ENCODE measurements around the gene TENM3.

TENM3 gene

GRCh38 chr4:182367153-182367552 is 124.0 kb downstream of the TENM3 start:
- Histone ChIP-seq H3K27ac (ENCODE audit: poor library complexity, severe bottlenecking) (no peak overlapping the region), H3K9me3 (ENCODE audit: severe bottlenecking) (no peaks in the 10 kb centered on the region), H3K4me1 (ENCODE audit: insufficient read depth, poor library complexity, severe bottlenecking) (no peaks in the 10 kb centered on the region), H3K36me3 (ENCODE audit: low read depth) (no peaks in the 10 kb centered on the region), H3K27me3 (ENCODE audit: insufficient read depth, poor library complexity, severe bottlenecking) (no peaks in the 10 kb centered on the region), H3K4me3 (ENCODE audit: severe bottlenecking) (no peak overlapping the region)
- no peak for DNase-seq (ENCODE audit: low spot score)
- no peak for TF ChIP-seq CTCF (IDR thresholded peaks at IDR 0.05; ENCODE audit: poor library complexity, severe bottlenecking)
- ATAC-seq (ENCODE audit: low read depth): no peak

- no peak for DNase-seq (ENCODE audit: low spot score)
- no peak for TF ChIP-seq CTCF (IDR thresholded peaks at IDR 0.05; ENCODE audit: poor library complexity, severe bottlenecking)
- no peaks in the 10 kb centered on the region for H3K36me3 ChIP-seq (ENCODE audit: low read depth)
- H3K9me3 ChIP-seq (ENCODE audit: severe bottlenecking): no peaks in the 10 kb centered on the region
- no peak overlapping the region for H3K4me3 ChIP-seq (ENCODE audit: severe bottlenecking)
- no peaks in the 10 kb centered on the region for H3K27me3 ChIP-seq (ENCODE audit: insufficient read depth, poor library complexity, severe bottlenecking)
- H3K4me1 ChIP-seq (ENCODE audit: insufficient read depth, poor library complexity, severe bottlenecking): no peaks in the 10 kb centered on the region
- ATAC-seq (ENCODE audit: low read depth): no peak
- no peak overlapping the region for H3K27ac ChIP-seq (ENCODE audit: poor library complexity, severe bottlenecking)
These were observed 126.0 kb downstream of the TENM3 start for GRCh38 chr4:182369211-182369610.

- Histone ChIP-seq H3K36me3 (ENCODE audit: low read depth) (no peaks in the 10 kb centered on the region), H3K27me3 (ENCODE audit: insufficient read depth, poor library complexity, severe bottlenecking) (no peaks in the 10 kb centered on the region), H3K27ac (ENCODE audit: poor library complexity, severe bottlenecking) (no peak overlapping the region), H3K4me3 (ENCODE audit: severe bottlenecking) (no peak overlapping the region), H3K4me1 (ENCODE audit: insufficient read depth, poor library complexity, severe bottlenecking) (no peaks in the 10 kb centered on the region), H3K9me3 (ENCODE audit: severe bottlenecking) (no peaks in the 10 kb centered on the region)
- no peak for ATAC-seq (ENCODE audit: low read depth)
- no peak for DNase-seq (ENCODE audit: low spot score)
- TF ChIP-seq CTCF (IDR thresholded peaks at IDR 0.05; ENCODE audit: poor library complexity, severe bottlenecking): no peak
These were observed 127.3 kb downstream of the TENM3 start for GRCh38 chr4:182370491-182370890.

- H3K4me3 ChIP-seq (ENCODE audit: severe bottlenecking): no peak overlapping the region
- ATAC-seq (ENCODE audit: low read depth): no peak
- H3K27me3 ChIP-seq (ENCODE audit: insufficient read depth, poor library complexity, severe bottlenecking): no peaks in the 10 kb centered on the region
- no peaks in the 10 kb centered on the region for H3K4me1 ChIP-seq (ENCODE audit: insufficient read depth, poor library complexity, severe bottlenecking)
- no peaks in the 10 kb centered on the region for H3K36me3 ChIP-seq (ENCODE audit: low read depth)
- no peak for DNase-seq (ENCODE audit: low spot score)
- no peak for TF ChIP-seq CTCF (IDR thresholded peaks at IDR 0.05; ENCODE audit: poor library complexity, severe bottlenecking)
- no peaks in the 10 kb centered on the region for H3K9me3 ChIP-seq (ENCODE audit: severe bottlenecking)
- no peak overlapping the region for H3K27ac ChIP-seq (ENCODE audit: poor library complexity, severe bottlenecking)
These were observed 137.6 kb downstream of the TENM3 start for GRCh38 chr4:182380771-182381181.

GRCh38 chr4:182382941-182383340 is 139.7 kb downstream of the TENM3 start:
- no peak for DNase-seq (ENCODE audit: low spot score)
- Histone ChIP-seq H3K4me1 (ENCODE audit: insufficient read depth, poor library complexity, severe bottlenecking) (no peaks in the 10 kb centered on the region), H3K9me3 (ENCODE audit: severe bottlenecking) (no peaks in the 10 kb centered on the region), H3K36me3 (ENCODE audit: low read depth) (no peaks in the 10 kb centered on the region), H3K27me3 (ENCODE audit: insufficient read depth, poor library complexity, severe bottlenecking) (no peaks in the 10 kb centered on the region), H3K27ac (ENCODE audit: poor library complexity, severe bottlenecking) (no peak overlapping the region), H3K4me3 (ENCODE audit: severe bottlenecking) (no peak overlapping the region)
- no peak for ATAC-seq (ENCODE audit: low read depth)
- no peak for TF ChIP-seq CTCF (IDR thresholded peaks at IDR 0.05; ENCODE audit: poor library complexity, severe bottlenecking)

All from RWPE2 (cell line).